GM18858 (cell line): Measurements from ENCODE around the gene CMTM2.
"Not testable (repeated sequence)": the region's sequence is repeated elsewhere in the genome, so short reads cannot be mapped to it uniquely, and the experiment has no call there.

ENCODE experiments used
- ATAC-seq: cut with Tn5 transposase; IDR thresholded peaks from one replicate; pipeline ENCODE4 v1.9.1; 2021; ENCODE audit not compliant: unreplicated experiment

The CMTM2 gene

GRCh38 chr16:66629856-66630255, 50.6 kb downstream of the CMTM2 start:
- ATAC-seq, result no peak

GRCh38 chr16:66630561-66631260, 51.4 kb downstream of the CMTM2 start:
- not testable (repeated sequence) for ATAC-seq

- not testable (repeated sequence) for ATAC-seq
Observed at GRCh38 chr16:66631558-66631957, 52.3 kb downstream of the CMTM2 start.

GRCh38 chr16:66634527-66635196, 55.4 kb downstream of the CMTM2 start:
- ATAC-seq, result no peak

GRCh38 chr16:66635406-66635805, 56.1 kb downstream of the CMTM2 start:
- ATAC-seq, result no peak

GRCh38 chr16:66636199-66636598, 56.9 kb downstream of the CMTM2 start:
- no peak for ATAC-seq

- ATAC-seq, result no peak
Observed at GRCh38 chr16:66637806-66638205, 58.5 kb downstream of the CMTM2 start.
